Loucy (cell line): ENCODE data around the gene CLMN.

Source experiments
- CTCF ChIP-seq: fragments of 200-600 bp; sonication (generic); conservative IDR thresholded peaks from 2 replicates; pipeline ENCODE4 v1.5.1; 2014; ENCODE audit warnings: mild to moderate bottlenecking, antibody characterized with exemption, low read length
- EZH2phosphoT487 ChIP-seq: fragments of 200-600 bp; IDR thresholded peaks from 2 replicates; pipeline ENCODE4 v1.6.1; 2018; ENCODE audit warnings: antibody characterized with exemption, mild to moderate bottlenecking, moderate library complexity, borderline replicate concordance

GRCh38 chr14:95245334-95245733 is 74.4 kb downstream of the CLMN start:
- TF ChIP-seq CTCF (no peak), EZH2phosphoT487 (no peak)
